Activated CD8-positive, alpha-beta memory T cell treated with anti-CD3 and anti-CD28 coated beads for 36 hours (primary cell): ENCODE data around the gene C18orf63. TPM values are rescaled to one million over a fixed set of nuclear protein-coding genes. Genes with fewer than 3 reads are reported as not detected.

Experiments
- CTCF ChIA-PET: fragments of 350-600 bp; sonication (Branson Sonifier 250); formaldehyde crosslinking; loops from one replicate; lab custom pipeline; 2021; ENCODE audit warnings: antibody characterized with exemption; lab: Charles Lee
- POLR2A ChIA-PET: fragments of 350-600 bp; sonication (Branson Sonifier 250); formaldehyde crosslinking; loops from one replicate; lab custom pipeline; 2021; ENCODE audit warnings: antibody characterized with exemption; lab: Charles Lee
- total RNA-seq, 2 experiments: library from RNA; stranded (reverse); gene quantifications; one replicate each; pipeline ENCODE4 v1.2.3, GENCODE V29; 2021

The C18orf63 gene
- total RNA-seq, 2 experiments from 2014 or later: not detected

- POLR2A ChIA-PET: no interaction called here
Observed at GRCh38 chr18:74360852-74361655, 45.4 kb downstream of the C18orf63 start.

GRCh38 chr18:74367905-74368304, 52.3 kb downstream of the C18orf63 start:
- POLR2A ChIA-PET: no interaction called here
- CTCF ChIA-PET: no interaction called here

More at GRCh38 chr18:74360852-74361655, 45.4 kb downstream of the C18orf63 start:
- CTCF ChIA-PET: no interaction called here

- ChIA-PET POLR2A (no interaction called here), CTCF (no interaction called here)
Observed at GRCh38 chr18:74368901-74369705, 53.5 kb downstream of the C18orf63 start.

- ChIA-PET CTCF (no interaction called here), POLR2A (no interaction called here)
Observed at GRCh38 chr18:74370115-74370514, 54.5 kb downstream of the C18orf63 start.

GRCh38 chr18:74373428-74373827, 57.8 kb downstream of the C18orf63 start:
- CTCF ChIA-PET: interaction anchor here (0.7 to 1.9 kb wide), 2 partner anchors 120 to 630 kb away, joined by 3 to 4 read pairs; no protein-coding TSS in a partner anchor
- POLR2A ChIA-PET: no interaction called here

GRCh38 chr18:74375999-74376398, 60.4 kb downstream of the C18orf63 start:
- CTCF ChIA-PET: no interaction called here
- POLR2A ChIA-PET: no interaction called here

- ChIA-PET POLR2A (interaction anchor here (0.8 kb wide), 1 partner anchor 118 kb away, joined by 3 read pairs; no protein-coding TSS in a partner anchor), CTCF (no interaction called here)
Observed at GRCh38 chr18:74376523-74376922, 60.9 kb downstream of the C18orf63 start.

- CTCF ChIA-PET: no interaction called here
- POLR2A ChIA-PET: no interaction called here
Observed at GRCh38 chr18:74377776-74378175, 62.1 kb downstream of the C18orf63 start.

- ChIA-PET CTCF (no interaction called here), POLR2A (no interaction called here)
Observed at GRCh38 chr18:74378179-74378682, 62.6 kb downstream of the C18orf63 start.

GRCh38 chr18:74380916-74381315, 65.3 kb downstream of the C18orf63 start:
- ChIA-PET CTCF (no interaction called here), POLR2A (interaction anchor here (0.6 kb wide), 1 partner anchor 53 kb away, joined by 3 read pairs; no protein-coding TSS in a partner anchor)

GRCh38 chr18:74381621-74382295, 66.1 kb downstream of the C18orf63 start:
- ChIA-PET CTCF (no interaction called here), POLR2A (no interaction called here)

- CTCF ChIA-PET: no interaction called here
Observed at GRCh38 chr18:74382481-74383017, 66.9 kb downstream of the C18orf63 start.

GRCh38 chr18:74387383-74387782, 71.7 kb downstream of the C18orf63 start:
- ChIA-PET POLR2A (no interaction called here), CTCF (no interaction called here)

More at GRCh38 chr18:74382481-74383017, 66.9 kb downstream of the C18orf63 start:
- POLR2A ChIA-PET: no interaction called here

- ChIA-PET POLR2A (no interaction called here), CTCF (no interaction called here)
Observed at GRCh38 chr18:74388227-74388626, 72.6 kb downstream of the C18orf63 start.

- POLR2A ChIA-PET: no interaction called here
Observed at GRCh38 chr18:74389171-74389927, 73.7 kb downstream of the C18orf63 start.

GRCh38 chr18:74389991-74390390, 74.4 kb downstream of the C18orf63 start:
- ChIA-PET CTCF (interaction anchor here (0.6 kb wide), 1 partner anchor 10 kb away, joined by 3 read pairs; no protein-coding TSS in a partner anchor), POLR2A (no interaction called here)

More at GRCh38 chr18:74389171-74389927, 73.7 kb downstream of the C18orf63 start:
- CTCF ChIA-PET: interaction anchor here (0.6 kb wide), 1 partner anchor 11 kb away, joined by 3 read pairs; no protein-coding TSS in a partner anchor

GRCh38 chr18:74390900-74391299, 75.3 kb downstream of the C18orf63 start:
- POLR2A ChIA-PET: no interaction called here
- CTCF ChIA-PET: no interaction called here

GRCh38 chr18:74392323-74392722, 76.7 kb downstream of the C18orf63 start:
- CTCF ChIA-PET: no interaction called here

More at GRCh38 chr18:74392323-74392722, 76.7 kb downstream of the C18orf63 start:
- POLR2A ChIA-PET: no interaction called here
